ENCODE results near the gene TMEM89.

The TMEM89 gene

GRCh38 chr3:48621461-48621869 is at the start of gene TMEM89:
Gene TMEM89, minus strand, starts transcription at chr3:48621769. Its CDS starts 13 bp downstream, at chr3:48621756.
- no peak for DNase-seq

GRCh38 chr3:48664929-48665328 is 43.4 kb upstream of the TMEM89 start:
- DNase-seq, result no peak

GRCh38 chr3:48664313-48664644 is 42.7 kb upstream of the TMEM89 start:
- DNase-seq, result no peak

GRCh38 chr3:48663489-48664312 is 42.1 kb upstream of the TMEM89 start:
- peak; percentile 99 for DNase-seq

DNA sequence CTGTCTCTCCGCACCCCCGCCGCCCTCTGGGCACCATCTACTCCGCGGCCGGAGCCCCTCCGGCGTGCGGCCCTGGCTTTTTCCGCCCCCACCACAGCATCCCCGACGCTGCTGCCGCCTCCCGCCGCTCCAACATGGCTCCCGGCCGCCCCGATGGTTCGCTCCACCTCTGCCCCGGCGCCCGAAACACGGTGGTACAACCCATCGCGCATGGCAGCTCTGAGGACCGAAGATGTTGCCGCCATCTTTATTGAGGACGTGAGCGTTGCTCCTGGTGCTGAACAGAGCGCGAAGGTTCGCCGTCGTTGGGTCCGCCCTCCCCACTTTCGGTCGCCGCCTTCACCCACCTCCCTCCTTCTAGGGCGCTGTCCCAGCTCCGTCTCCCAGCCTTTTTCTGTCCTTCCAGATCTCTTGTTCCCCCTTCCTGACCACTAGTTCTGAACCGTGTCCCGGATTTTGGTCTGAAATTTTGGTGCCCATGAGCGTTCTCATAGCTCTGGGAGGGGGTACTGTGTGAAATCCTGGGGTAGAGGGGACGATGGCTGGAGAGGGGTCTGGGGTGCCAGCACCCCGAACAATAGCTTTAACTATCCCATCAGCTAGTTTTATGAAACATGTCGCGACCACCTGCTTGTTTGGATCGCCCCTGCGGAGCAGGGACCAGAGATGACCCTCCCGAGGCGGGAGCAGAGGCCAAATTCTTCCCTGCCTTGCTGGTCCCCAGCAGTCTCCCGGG is 41.4 kb upstream of the TMEM89 start, which contains the start of gene CELSR3:
CELSR3 (minus strand) TSS at position 134 of the 736 bp plus-strand sequence. CDS start 252 bp downstream, outside the sequence.
- DNase-seq, result peak; percentile 93

GRCh38 chr3:48662145-48662752 is 40.7 kb upstream of the TMEM89 start:
- peak; percentile 62 for DNase-seq

DNA sequence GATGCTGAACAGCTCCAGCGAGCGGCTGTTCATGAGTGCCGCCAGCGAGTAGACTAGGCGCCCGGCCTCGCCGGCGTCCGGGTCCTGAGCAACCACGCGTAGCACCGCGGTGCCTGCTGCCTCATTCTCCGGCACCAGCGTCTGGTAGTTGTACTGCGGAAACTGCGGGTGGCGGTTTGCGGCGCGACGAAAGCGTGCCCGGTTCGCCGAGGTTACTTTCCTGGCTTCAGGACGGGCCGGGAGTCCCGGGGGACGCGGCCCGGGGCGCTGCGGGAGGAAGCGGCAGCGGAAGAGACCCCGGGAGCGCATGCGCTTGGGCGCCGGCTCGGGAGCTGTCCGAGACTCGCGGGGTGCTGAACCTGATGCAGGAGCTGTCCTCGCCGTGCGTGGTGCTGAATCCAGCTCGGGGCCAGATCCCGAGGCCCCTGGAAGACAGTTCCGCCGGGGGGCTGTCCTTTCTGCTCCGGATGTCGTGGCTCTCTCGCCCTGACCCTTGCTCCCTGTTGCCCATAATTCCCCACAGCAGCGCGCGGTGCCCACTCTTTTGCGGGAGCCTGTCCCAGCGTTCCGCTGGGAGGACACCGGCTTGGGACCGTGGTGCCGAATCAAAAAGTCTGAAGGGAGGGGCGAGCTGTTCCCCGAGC is 40.1 kb upstream of the TMEM89 start:
- peak; percentile 90 for DNase-seq

DNA sequence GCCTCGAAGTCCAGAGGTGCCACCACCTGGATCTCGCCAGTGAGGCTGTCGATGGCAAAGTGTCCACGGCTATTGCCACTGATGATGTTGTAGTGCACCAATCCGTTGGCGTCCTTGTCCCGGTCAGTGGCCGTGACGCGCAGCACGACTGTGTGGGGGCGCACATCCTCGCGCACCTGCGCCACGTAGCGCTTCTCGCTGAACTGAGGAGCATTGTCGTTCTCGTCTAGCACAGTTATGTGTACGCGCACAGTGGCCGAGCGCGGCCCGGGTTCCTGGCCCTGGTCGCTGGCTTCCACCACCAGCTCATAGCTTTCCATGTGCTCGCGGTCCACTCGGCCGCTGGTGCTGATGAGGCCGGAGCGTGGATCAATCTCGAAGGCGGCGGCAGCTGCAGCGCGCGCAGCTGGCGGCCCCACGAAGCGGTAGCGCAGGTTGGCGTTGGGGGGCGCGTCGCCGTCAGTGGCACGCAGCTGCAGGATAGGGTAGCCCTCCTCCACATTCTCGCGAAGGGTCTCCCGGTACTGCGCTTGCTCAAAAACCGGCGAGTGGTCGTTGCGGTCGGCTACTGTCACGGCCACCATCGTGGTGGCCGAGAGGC is 39.3 kb upstream of the TMEM89 start:
- DNase-seq, result no peak

GRCh38 chr3:48656841-48657281 is 35.3 kb upstream of the TMEM89 start:
- DNase-seq, result no peak

- DNase-seq, result peak; percentile 93
Observed at GRCh38 chr3:48656061-48656840, 34.7 kb upstream of the TMEM89 start.

DNA sequence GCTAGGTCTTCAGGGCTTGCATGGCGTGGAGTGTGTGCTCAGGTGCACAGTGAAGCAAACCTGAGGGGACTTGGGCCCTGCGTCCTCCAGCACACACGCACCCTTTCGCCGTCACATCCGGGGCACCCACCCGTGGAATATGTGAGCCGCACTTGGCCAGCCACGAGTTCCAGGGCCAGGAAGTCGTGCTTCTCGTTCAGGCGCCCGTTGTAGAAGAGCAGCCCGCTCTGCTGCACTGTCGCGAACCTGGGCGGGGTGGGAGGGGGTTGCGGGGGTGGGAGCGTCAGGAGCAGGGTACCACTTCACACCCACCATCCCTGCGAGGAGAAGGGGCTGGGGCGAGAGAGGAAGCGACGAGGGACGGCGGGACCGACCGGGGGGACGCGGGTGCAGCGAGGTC is 34.0 kb upstream of the TMEM89 start:
- DNase-seq, result no peak

GRCh38 chr3:48655063-48655462 is 33.5 kb upstream of the TMEM89 start:
- no peak for DNase-seq

DNA sequence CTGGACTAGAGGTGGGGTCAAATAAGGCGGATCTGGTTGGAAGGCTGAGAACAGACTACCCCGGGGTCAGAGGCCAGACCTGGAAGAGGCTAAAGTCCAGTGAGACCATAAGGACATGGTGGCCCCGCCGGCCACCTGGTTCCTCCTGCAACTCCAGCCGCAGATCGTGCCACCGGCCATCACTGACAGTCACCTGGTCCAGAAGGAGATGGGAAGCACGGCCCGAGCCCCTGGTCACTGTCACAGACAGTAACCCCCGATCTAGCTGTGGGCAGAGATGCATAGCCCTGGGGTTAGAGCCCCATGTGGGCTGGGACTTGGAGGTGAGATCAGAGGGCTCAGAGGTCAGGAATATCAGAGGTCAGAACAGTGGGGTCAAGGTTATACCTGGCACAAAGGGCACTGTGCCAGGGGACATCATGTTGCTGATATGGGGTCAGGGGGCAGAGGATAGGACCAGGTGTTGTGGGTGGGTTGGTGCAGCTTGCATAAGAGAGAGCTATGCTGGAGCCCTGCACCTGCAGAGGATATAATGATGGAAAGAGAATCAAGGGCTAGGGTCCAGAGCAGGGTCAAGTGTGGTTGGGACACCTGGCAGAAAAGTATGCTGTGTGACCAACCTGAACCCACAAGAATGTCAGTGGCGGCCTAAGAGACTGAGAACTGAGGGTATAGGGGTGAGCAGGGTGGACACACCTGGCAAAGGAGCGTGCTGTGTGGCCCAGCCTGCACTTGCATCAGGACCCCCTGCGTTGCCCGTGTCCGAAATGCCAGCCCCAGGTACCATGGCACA is 31.6 kb upstream of the TMEM89 start:
- DNase-seq, result no peak

GRCh38 chr3:48651771-48652170 is 30.2 kb upstream of the TMEM89 start:
- no peak for DNase-seq

DNA sequence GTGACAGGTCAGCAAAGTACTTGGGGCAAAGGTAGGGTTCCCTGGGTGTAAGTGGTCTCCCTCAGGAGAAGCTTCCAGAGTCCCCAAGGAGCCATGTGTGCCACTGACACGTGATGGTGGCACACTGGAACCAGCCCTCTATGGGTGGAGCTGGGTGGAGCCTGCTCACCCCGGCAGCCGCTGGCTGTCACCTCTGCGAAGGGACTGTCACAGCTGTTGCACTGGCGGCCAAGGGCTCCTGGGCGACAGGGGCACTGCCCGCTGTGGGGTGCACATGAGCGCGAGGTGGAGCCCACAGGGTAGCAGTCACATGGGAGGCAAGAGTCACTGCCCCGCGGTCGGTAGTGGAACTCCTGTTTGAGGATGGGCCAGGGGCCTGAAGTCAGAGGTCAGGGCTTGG is 29.2 kb upstream of the TMEM89 start:
- DNase-seq, result no peak

- DNase-seq, result no peak
Observed at GRCh38 chr3:48648188-48648850, 26.8 kb upstream of the TMEM89 start.

DNA sequence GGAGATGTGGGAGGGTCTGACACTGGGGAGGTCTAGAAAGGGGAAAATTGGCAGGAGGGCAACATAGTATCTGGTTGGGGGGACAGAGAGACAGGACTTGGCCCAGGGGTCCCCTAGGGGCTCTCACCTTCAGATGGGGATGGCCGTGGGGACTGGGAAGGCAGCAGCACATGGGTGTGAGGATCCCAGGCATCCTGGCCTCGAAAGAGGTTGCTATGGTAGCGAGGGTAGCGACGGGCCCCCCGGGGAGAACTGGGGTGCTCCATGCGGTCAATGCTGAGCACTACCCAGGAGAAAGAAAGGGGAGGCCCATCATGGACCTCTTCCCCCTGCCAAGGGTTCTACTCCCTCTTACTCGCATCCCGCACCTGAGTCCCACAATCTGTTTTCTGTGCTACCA is 26.1 kb upstream of the TMEM89 start:
- no peak for DNase-seq

DNA sequence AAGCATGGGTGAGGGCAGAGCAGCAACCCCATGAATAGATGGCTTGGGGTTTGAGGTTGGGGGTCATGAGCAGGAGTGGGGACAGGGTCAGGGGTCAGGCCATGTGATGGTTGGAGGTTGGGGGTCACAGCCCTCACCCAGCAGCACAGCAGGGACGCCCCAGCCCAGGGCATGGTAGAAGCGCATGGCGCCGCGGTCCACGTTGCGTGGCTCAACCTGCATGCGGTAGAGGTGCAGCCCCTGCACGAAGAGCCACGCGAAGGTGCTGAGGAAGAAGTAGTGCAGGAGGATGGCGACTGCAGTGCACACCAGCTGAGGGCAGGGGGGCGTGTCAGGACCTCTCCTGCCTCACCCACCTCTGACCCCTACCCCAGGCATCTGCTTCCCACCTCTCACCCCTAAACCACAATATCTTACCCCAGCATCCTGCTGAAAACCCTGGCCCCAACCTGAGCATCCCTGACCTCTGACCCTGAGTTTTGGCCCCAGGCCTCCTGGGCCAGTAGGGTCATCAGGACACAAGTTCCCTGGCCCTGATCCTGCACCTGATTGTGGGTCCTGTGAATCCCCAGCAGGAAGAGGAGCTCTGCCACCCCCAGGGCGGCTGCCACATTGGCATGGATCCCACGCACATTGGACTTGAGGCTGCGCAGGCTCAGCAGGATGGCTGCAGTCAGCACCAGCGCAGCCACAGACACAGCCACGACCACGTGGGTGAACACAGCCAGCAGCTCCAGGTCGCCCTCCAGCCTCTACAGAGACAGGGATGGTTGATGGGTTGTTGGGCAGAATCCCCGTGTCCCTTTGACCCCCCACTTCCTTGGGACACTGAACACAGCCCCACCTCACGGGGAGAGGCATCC is 23.6 kb upstream of the TMEM89 start:
- DNase-seq, result no peak

DNA sequence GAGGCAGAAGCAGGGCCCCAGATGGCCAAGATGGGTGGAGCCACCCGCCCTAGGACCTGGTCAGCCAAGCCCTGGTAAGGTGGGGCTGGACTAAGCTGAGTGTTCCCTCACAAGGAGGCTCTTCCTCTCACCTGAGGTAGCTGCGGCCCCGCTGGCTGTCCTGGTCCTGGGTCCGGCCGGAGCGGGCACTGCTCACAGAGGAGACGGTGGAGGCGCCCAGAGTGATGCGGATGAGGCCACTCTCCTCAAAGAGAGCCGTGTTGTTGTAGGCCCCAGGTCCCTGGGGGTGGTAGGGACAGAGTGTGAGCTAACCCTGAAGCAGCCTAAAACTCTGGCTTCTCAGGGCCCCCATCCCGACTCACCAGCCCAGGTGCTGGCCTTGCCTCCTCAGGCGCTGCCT is 21.0 kb upstream of the TMEM89 start:
- DNase-seq, result no peak

All from eye (tissue), 1 donor.